Stomach (tissue), 9 donors: ENCODE results near the gene RDH5. TPM values are rescaled to one million over a fixed set of nuclear protein-coding genes. Genes with fewer than 3 reads are reported as not detected.

Experiments used
- DNase-seq, 2 donors: peaks; one replicate each; pipeline versions ENCODE4 v3.0.0 to v3.0.0-alpha.2; 2013 to 2019
- H3K27ac ChIP-seq, 5 donors: fragments of 200-600 bp in 4 of 5; sonication (generic) in 4 of 5; one replicate each; pipeline ENCODE4 v1.5.1; 2013 to 2019; ENCODE audit warnings: mild to moderate bottlenecking in 1 of 5, moderate library complexity in 1 of 5
- H3K27me3 ChIP-seq, 3 donors: fragments of 200-600 bp; sonication (generic); one replicate each; pipeline ENCODE4 v1.5.1; 2017 to 2019; ENCODE audit warnings: mixed run types in 1 of 3
- H3K36me3 ChIP-seq, 4 donors: fragments of 200-600 bp; sonication (generic); 1 replicate in 3 of 4; 2 replicates in 1 of 4; pipeline ENCODE4 v1.5.1; 2016 to 2019
- H3K4me1 ChIP-seq, 4 donors: fragments of 200-600 bp; sonication (generic); one replicate each; pipeline ENCODE4 v1.5.1; 2016 to 2019
- H3K4me3 ChIP-seq, 4 donors: fragments of 200-600 bp; sonication (generic) in 3 of 4; one replicate each; pipeline ENCODE4 v1.5.1; 2016 to 2019; ENCODE audit warnings: mild to moderate bottlenecking in 1 of 4
- H3K9me3 ChIP-seq, 4 donors: fragments of 200-600 bp; sonication (generic); one replicate each; pipeline ENCODE4 v1.5.1; 2016 to 2019
- CTCF ChIP-seq, 7 experiments: fragments of 450-650 bp in 4 of 7; fragments of 200-600 bp in 3 of 7; sonication (generic) in 3 of 7; IDR thresholded peaks; one replicate each; pipeline ENCODE4 v1.5.1; 2016 to 2019; ENCODE audit warnings: antibody characterized with exemption in 7 of 7, control low read depth in 2 of 7, mild to moderate bottlenecking in 1 of 7
- EP300 ChIP-seq: sonication (generic); formaldehyde crosslinking; IDR thresholded peaks from one replicate; pipeline ENCODE4 v1.6.1; 2017; ENCODE audit warnings: antibody characterized with exemption
- POLR2A ChIP-seq, 4 donors: fragments of 450-650 bp; IDR thresholded peaks; one replicate each; pipeline ENCODE4 v1.6.1; 2016; ENCODE audit warnings: antibody characterized with exemption in 4 of 4, control low read depth in 2 of 4, mild to moderate bottlenecking in 1 of 4, moderate library complexity in 1 of 4
- POLR2AphosphoS5 ChIP-seq, 3 donors: sonication (generic); formaldehyde crosslinking; IDR thresholded peaks; one replicate each; pipeline ENCODE4 v1.6.1; 2016; ENCODE audit warnings: antibody characterized with exemption in 3 of 3
- WGBS, 5 donors: extraction: QIAGEN DNeasy Blood & Tissue Kit in 3 of 5; methylation state at CpG; one replicate each; pipeline versions ENCODE4 v1.1.5 to v1.1.7; 2013 to 2018; 5-methylcytosine and 5-hydroxymethylcytosine counted together
- intact Hi-C: fragments of 100-400 bp; cut with DNase I; formaldehyde crosslinking; loops from one replicate; pipeline ENCODE4 v1.15.1; 2023; ENCODE audit warnings: low total_unique reads
- polyA plus RNA-seq, 3 donors: library from polyadenylated mRNA; stranded (reverse); fragments of 200-250 nt; gene quantifications; one replicate each; pipeline ENCODE4 v1.2.3, GENCODE V29; 2013
- total RNA-seq, 5 donors: library from RNA; depleted of rRNA; stranded (reverse); fragments of >200 nt; gene quantifications; one replicate each; pipeline versions ENCODE4 v1.1.0 to v1.2.3, GENCODE V29; 2014 to 2016
- donor health status: healthy with polysubstance abuse.
- donor health status: Bipolar disorder and iron deficiency.
- donor health status: healthy.

The RDH5 gene
- total and polyA plus RNA-seq, 8 donors, result 3.2 to 41.2 (median 10.1) TPM

GRCh38 chr12:55694188-55694515, 26.0 kb upstream of the RDH5 start:
- Histone ChIP-seq H3K4me1 (no peaks in the 10 kb centered on the region), H3K27me3 (no peaks in the 10 kb centered on the region), H3K36me3 (peaks cover 0 to 75% (median 33%) of the 10 kb centered on the region in 4 donors), H3K4me3 (no peak overlapping the region), H3K27ac (no peak overlapping the region), H3K9me3 (no peaks in the 10 kb centered on the region)
- 92 to 100% (median 97%) methylated on average over 6 to 7 of the region's 7 CpGs for WGBS, 5 donors
- intact Hi-C loops, result no loop called here
- no peak for DNase-seq
- no peak for TF ChIP-seq CTCF (IDR thresholded peaks at IDR 0.05)

GRCh38 chr12:55694651-55695050, 25.5 kb upstream of the RDH5 start:
- Histone ChIP-seq H3K27me3 (no peaks in the 10 kb centered on the region), H3K9me3 (no peaks in the 10 kb centered on the region), H3K4me1 (no peaks in the 10 kb centered on the region), H3K27ac (no peak overlapping the region), H3K36me3 (peaks cover 0 to 72% (median 33%) of the 10 kb centered on the region in 4 donors), H3K4me3 (no peak overlapping the region)
- intact Hi-C loops, result no loop called here
- no peak for DNase-seq
- TF ChIP-seq POLR2A (IDR thresholded peaks at IDR 0.05) (no peak), POLR2AphosphoS5 (IDR thresholded peaks at IDR 0.05) (no peak), CTCF (IDR thresholded peaks at IDR 0.05) (no peak), EP300 (no peak)
- WGBS, 5 donors, result 90 to 100% (median 95%) methylated on average over 1 to 4 of the region's 4 CpGs

GRCh38 chr12:55695349-55695748, 24.8 kb upstream of the RDH5 start:
- WGBS, 5 donors, result 68 to 76% (median 75%) methylated on average over 7 of the region's 7 CpGs
- intact Hi-C loops, result no loop called here
- TF ChIP-seq EP300, result no peak
- no peak for TF ChIP-seq CTCF (IDR thresholded peaks at IDR 0.05)
- no peak for TF ChIP-seq POLR2AphosphoS5 (IDR thresholded peaks at IDR 0.05)
- no peak for TF ChIP-seq POLR2A (IDR thresholded peaks at IDR 0.05)
- Histone ChIP-seq H3K4me3 (no peak overlapping the region), H3K27me3 (no peaks in the 10 kb centered on the region), H3K27ac (no peak overlapping the region), H3K36me3 (peaks cover 0 to 75% (median 33%) of the 10 kb centered on the region in 4 donors), H3K9me3 (no peaks in the 10 kb centered on the region), H3K4me1 (peaks cover 0 to 5% (median under 1%) of the 10 kb centered on the region in 4 donors)
- DNase-seq, result no peak

- no peaks in the 10 kb centered on the region for H3K27me3 ChIP-seq
- H3K36me3 ChIP-seq, result peaks cover 0 to 79% (median 33%) of the 10 kb centered on the region in 4 donors
- TF ChIP-seq POLR2AphosphoS5 (IDR thresholded peaks at IDR 0.05) (no peak), CTCF (IDR thresholded peaks at IDR 0.05) (no peak), POLR2A (IDR thresholded peaks at IDR 0.05) (no peak)
- DNase-seq, result no peak
- intact Hi-C loops, result no loop called here
- WGBS, 5 donors, result 82 to 96% (median 94%) methylated on average over 3 to 6 of the region's 6 CpGs
- H3K27ac ChIP-seq, result no peak overlapping the region
- no peak overlapping the region for H3K4me3 ChIP-seq
- no peaks in the 10 kb centered on the region for H3K9me3 ChIP-seq
- H3K4me1 ChIP-seq, result peaks cover 0 to 13% (median 5%) of the 10 kb centered on the region in 4 donors
Measured at GRCh38 chr12:55696141-55696540, 24.1 kb upstream of the RDH5 start.
